A549 (cell line): ENCODE data around the gene BACE1.

ENCODE experiments used
- CEBPB ChIP-seq, 2 experiments: fragments of >200 bp in 1 of 2; sonication (Bioruptor Twin) in 1 of 2; formaldehyde crosslinking in 1 of 2; IDR thresholded peaks; 2 replicates each; pipeline ENCODE4 v1.6.1; 2012 to 2016
- EHMT2 ChIP-seq: fragments of 200-600 bp; sonication (generic); IDR thresholded peaks from 2 replicates; pipeline ENCODE4 v1.6.1; 2016; ENCODE audit warnings: antibody characterized with exemption, low read depth, mild to moderate bottlenecking, moderate library complexity
- EP300 ChIP-seq, 2 experiments: fragments of >200 bp; sonication (Bioruptor Twin); formaldehyde crosslinking; IDR thresholded peaks; 2 replicates in 1 of 2; 3 replicates in 1 of 2; pipeline ENCODE4 v1.6.1; 2016 to 2017
- HDAC2 ChIP-seq: fragments of 200-600 bp; sonication (generic); IDR thresholded peaks from 2 replicates; pipeline ENCODE4 v1.6.1; 2016
- MAZ ChIP-seq: fragments of 150-350 bp; IDR thresholded peaks from 2 replicates; pipeline ENCODE4 v1.6.1; 2014; ENCODE audit warnings: antibody characterized with exemption, low read depth, low read length, borderline replicate concordance
- NR3C1 ChIP-seq: fragments of >200 bp; sonication (Bioruptor Twin); formaldehyde crosslinking; IDR thresholded peaks from 3 replicates; pipeline ENCODE4 v1.6.1; 2017
- PBX3 ChIP-seq: IDR thresholded peaks from 2 replicates; pipeline ENCODE4 v1.6.1; 2012
- POLR2A ChIP-seq: IDR thresholded peaks from 2 replicates; pipeline ENCODE4 v1.6.1; 2012; ENCODE audit warnings: mild to moderate bottlenecking, low read length
- RCOR1 ChIP-seq: fragments of 150-350 bp; IDR thresholded peaks from 2 replicates; pipeline ENCODE4 v1.6.1; 2014; ENCODE audit warnings: antibody characterized with exemption, low read length, low read depth
- REST ChIP-seq: fragments of 200-600 bp; sonication (generic); IDR thresholded peaks from 2 replicates; pipeline ENCODE4 v1.6.1; 2016; ENCODE audit warnings: antibody characterized with exemption, mild to moderate bottlenecking, moderate library complexity
- RFX5 ChIP-seq: fragments of 450-650 bp; IDR thresholded peaks from 2 replicates; pipeline ENCODE4 v1.7.1; 2014; ENCODE audit warnings: antibody characterized with exemption, mild to moderate bottlenecking, moderate library complexity
- TF ChIP-seq, protein P1 (sequence below): fragments of >200 bp; sonication (Bioruptor Twin); formaldehyde crosslinking; IDR thresholded peaks from 3 replicates; pipeline ENCODE4 v1.5.1; 2016

DNA sequence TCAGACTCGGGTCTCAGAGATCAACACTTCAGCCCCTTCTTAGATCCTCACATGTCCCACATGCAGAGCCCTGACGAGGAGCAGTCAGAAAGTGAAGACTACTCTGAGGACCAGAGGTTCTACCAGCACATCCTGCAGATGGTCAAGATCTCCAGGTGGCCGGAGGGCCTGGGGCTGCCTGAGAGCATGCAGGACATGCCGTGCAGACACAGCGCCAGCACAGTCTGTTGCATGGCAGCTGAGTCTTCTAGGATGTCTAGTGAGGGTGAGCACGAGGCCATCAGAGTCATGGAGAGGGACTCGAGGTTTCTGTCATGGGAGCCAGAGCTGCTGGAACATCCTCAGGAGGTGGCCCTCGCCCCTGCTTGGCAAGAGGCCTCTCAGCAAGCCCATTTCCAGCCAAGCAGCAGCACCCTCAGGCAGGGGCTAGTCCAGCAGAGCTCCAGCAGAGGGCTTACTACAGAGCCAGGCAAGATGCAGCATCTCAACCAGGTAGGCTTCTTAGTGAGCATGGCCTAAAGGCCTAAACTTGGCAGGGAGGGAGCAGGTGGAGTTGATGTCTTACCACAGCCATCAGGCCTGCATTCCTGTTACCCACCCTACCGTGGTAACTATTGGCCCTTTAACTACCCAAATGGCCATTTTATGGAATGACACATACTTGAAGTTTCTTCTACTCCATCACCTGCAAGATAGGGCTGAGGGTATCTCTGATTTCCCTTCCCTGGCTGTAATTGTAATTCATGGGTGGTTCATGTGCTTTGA lies 40.3 kb upstream of the BACE1 start:
- TF ChIP-seq, protein P1, sequence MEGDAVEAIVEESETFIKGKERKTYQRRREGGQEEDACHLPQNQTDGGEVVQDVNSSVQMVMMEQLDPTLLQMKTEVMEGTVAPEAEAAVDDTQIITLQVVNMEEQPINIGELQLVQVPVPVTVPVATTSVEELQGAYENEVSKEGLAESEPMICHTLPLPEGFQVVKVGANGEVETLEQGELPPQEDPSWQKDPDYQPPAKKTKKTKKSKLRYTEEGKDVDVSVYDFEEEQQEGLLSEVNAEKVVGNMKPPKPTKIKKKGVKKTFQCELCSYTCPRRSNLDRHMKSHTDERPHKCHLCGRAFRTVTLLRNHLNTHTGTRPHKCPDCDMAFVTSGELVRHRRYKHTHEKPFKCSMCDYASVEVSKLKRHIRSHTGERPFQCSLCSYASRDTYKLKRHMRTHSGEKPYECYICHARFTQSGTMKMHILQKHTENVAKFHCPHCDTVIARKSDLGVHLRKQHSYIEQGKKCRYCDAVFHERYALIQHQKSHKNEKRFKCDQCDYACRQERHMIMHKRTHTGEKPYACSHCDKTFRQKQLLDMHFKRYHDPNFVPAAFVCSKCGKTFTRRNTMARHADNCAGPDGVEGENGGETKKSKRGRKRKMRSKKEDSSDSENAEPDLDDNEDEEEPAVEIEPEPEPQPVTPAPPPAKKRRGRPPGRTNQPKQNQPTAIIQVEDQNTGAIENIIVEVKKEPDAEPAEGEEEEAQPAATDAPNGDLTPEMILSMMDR, result no peak
- TF ChIP-seq POLR2A (no peak), RCOR1 (no peak), PBX3 (no peak), RFX5 (no peak), NR3C1 (no peak), CEBPB (IDR thresholded peaks at IDR 0.05) (no peak), HDAC2 (no peak), MAZ (no peak), EP300 (IDR thresholded peaks at IDR 0.05) (no peak), EHMT2 (no peak), REST (no peak)
